Measurements from ENCODE around the gene KNDC1. TPM values are rescaled to one million over a fixed set of nuclear protein-coding genes. Genes with fewer than 3 reads are reported as not detected.

KNDC1 gene
- total and polyA plus RNA-seq, 2 of the 4 experiments (the other 2 are of a cell fraction), result 0.18 to 1.1 TPM

GRCh38 chr10:133237241-133237587 is 77.2 kb downstream of the KNDC1 start:
- dilution Hi-C loops (cut with HindIII; ENCODE audit: low sequenced_read_pairs, unreplicated experiment) (no loop called here), intact Hi-C loops (cut with micrococcal nuclease) (no loop called here), in situ Hi-C loops (cut with MboI; ENCODE audit: low sequenced_read_pairs) (no loop called here)
- Histone ChIP-seq H3K56ac (ENCODE audit: extremely low read depth, insufficient read depth, low read length) (no peak overlapping the region), H3K27ac (ENCODE audit: insufficient read depth, low read length) (no peak overlapping the region), H2AFZ (replicated peaks; ENCODE audit: low read length, poor library complexity) (no peak overlapping the region), H4K5ac (ENCODE audit: low read depth, low read length) (no peak overlapping the region), H4K91ac (ENCODE audit: insufficient read depth, low read depth, low read length) (no peak overlapping the region), H2BK20ac (ENCODE audit: low read depth, low read length) (no peak overlapping the region), H2BK120ac (ENCODE audit: low read depth, low read length) (no peak overlapping the region), H2AK5ac (ENCODE audit: low read depth, low read length) (no peak overlapping the region), H3K23ac (ENCODE audit: low read depth, low read length) (no peak overlapping the region), H3K14ac (replicated peaks; ENCODE audit: low read depth, low read length) (no peak overlapping the region), H4K8ac (ENCODE audit: low read depth in 2 of 2, low read length in 2 of 2) (no peak overlapping the region), H2BK5ac (ENCODE audit: low read depth, low read length, poor library complexity, severe bottlenecking) (no peak overlapping the region), H3K4ac (ENCODE audit: low read depth, low read length) (no peak overlapping the region), H3K36me3 (ENCODE audit: control insufficient read depth, insufficient read depth, low read length) (no peaks in the 10 kb centered on the region), H3K9me1 (ENCODE audit: insufficient read depth, low read length) (no peaks in the 10 kb centered on the region), H3K27me3 (ENCODE audit: control insufficient read depth, insufficient read depth, low read length) (peaks cover 80% of the 10 kb centered on the region), H3K4me3 (ENCODE audit: insufficient read depth, low read depth, low read length) (no peak overlapping the region), H3K4me1 (ENCODE audit: control insufficient read depth, insufficient read depth, low read length) (peaks cover 5% of the 10 kb centered on the region; the same call in 1 of the 2 replicates), H2AK9ac (replicated peaks; ENCODE audit: low read depth, low read length, poor library complexity) (no peak overlapping the region), H3K79me1 (ENCODE audit: low read depth in 1 of 2, low read length in 2 of 2) (no peaks in the 10 kb centered on the region), H3K4me2 (ENCODE audit: low read depth, low read length) (no peak overlapping the region), H2BK15ac (ENCODE audit: low read depth, low read length) (no peak overlapping the region), H3K9ac (ENCODE audit: low read depth, low read length) (no peak overlapping the region), H3K18ac (ENCODE audit: low read depth, low read length) (no peak overlapping the region), H3K9me3 (ENCODE audit: control insufficient read depth, insufficient read depth, low read length) (peaks cover 4% of the 10 kb centered on the region; the same call in 1 of the 2 replicates), H4K20me1 (ENCODE audit: insufficient read depth, low read length) (no peaks in the 10 kb centered on the region)
- ChIA-PET POLR2A (ENCODE audit: unreplicated experiment) (no interaction called here), CTCF (no interaction called here)
- no peak for DNase-seq
- WGBS, 2 experiments (ENCODE audit: extremely low coverage in 2 of 2, insufficient read length in 1 of 2), result 0% methylated on average over 8 of the region's 32 CpGs; no CpG with 5 or more reads in 1 of the 2 experiments
- peak; percentile 29; the same call in 1 of the 2 replicates for ATAC-seq (ENCODE audit: low read depth)
- no TSS peak for BruUV-seq (replicated peaks)
- TF ChIP-seq FOS (IDR thresholded peaks at IDR 0.05; ENCODE audit: low read depth, low read length), result no peak
- TF ChIP-seq MXI1 (IDR thresholded peaks at IDR 0.05; ENCODE audit: borderline replicate concordance, low read depth, low read length), result no peak
- TF ChIP-seq RAD21 (IDR thresholded peaks at IDR 0.05; ENCODE audit: low read length), result no peak
- TF ChIP-seq MAZ (IDR thresholded peaks at IDR 0.05; ENCODE audit: borderline replicate concordance, low read depth, low read length), result no peak
- TF ChIP-seq NFE2L2 (IDR thresholded peaks at IDR 0.05; ENCODE audit: low read depth, low read length), result no peak
- TF ChIP-seq, protein P1, sequence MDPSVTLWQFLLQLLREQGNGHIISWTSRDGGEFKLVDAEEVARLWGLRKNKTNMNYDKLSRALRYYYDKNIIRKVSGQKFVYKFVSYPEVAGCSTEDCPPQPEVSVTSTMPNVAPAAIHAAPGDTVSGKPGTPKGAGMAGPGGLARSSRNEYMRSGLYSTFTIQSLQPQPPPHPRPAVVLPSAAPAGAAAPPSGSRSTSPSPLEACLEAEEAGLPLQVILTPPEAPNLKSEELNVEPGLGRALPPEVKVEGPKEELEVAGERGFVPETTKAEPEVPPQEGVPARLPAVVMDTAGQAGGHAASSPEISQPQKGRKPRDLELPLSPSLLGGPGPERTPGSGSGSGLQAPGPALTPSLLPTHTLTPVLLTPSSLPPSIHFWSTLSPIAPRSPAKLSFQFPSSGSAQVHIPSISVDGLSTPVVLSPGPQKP (IDR thresholded peaks at IDR 0.05; ENCODE audit: borderline replicate concordance, low read depth, low read length), result no peak
- no peak for TF ChIP-seq CEBPB (IDR thresholded peaks at IDR 0.05; ENCODE audit: low read depth, low read length)
- no peak for TF ChIP-seq SMC3 (IDR thresholded peaks at IDR 0.05; ENCODE audit: low read depth, low read length)
- no peak for TF ChIP-seq MAFK (IDR thresholded peaks at IDR 0.05; ENCODE audit: low read depth, low read length)
- no peak for TF ChIP-seq POLR2A (IDR thresholded peaks at IDR 0.05; ENCODE audit: low read depth, low read length)
- no peak for TF ChIP-seq RFX5 (IDR thresholded peaks at IDR 0.05; ENCODE audit: low read depth, low read length)
- no peak for TF ChIP-seq RCOR1 (IDR thresholded peaks at IDR 0.05; ENCODE audit: insufficient replicate concordance, low read length)
- no peak for TF ChIP-seq CTCF (conservative IDR thresholded peaks at IDR 0.05; ENCODE audit: low read depth, low read length)
- no peak for TF ChIP-seq CHD1 (IDR thresholded peaks at IDR 0.05; ENCODE audit: low read depth, low read length)
- no peak for TF ChIP-seq BHLHE40 (IDR thresholded peaks at IDR 0.05; ENCODE audit: low read depth, low read length)
- no peak for TF ChIP-seq USF2 (IDR thresholded peaks at IDR 0.05; ENCODE audit: low read depth, low read length)
